ENCODE data around the gene LAMA3.

Gene LAMA3

DNA sequence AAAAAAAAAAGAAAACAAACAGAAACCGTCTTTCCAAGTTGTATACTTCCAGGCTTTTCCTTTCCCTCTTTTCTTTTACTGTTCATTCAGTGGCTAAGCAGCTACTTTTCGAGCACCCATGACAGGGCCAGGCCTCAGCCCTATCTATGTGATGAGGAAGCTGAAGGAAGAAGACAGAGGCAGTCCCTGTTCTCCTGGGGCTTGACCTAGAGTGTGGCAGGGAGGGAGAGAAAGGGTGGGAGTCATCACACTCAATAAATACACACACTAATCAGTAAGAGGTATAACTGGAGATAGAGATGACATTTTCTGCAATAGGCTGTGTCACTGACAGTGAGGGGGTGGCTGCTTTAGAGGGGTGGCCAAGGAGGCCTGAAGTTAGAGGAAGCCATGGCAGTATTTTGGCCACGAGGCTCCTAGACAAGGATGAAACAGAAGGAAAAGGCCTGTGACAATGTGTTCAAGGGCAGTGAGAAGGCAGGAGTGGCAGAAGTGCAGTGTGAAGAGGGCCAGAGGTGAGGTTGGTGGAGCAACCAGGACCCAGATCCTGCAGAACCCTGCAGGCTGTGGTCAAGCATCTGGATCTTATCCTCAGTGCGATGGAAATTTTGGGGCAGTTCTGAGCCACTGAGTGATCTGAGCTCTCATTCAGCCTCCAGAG lies 193.5 kb downstream of the LAMA3 start:
- in situ Hi-C loops (cut with MboI; ENCODE audit: low sequenced_read_pairs, unreplicated experiment) = no loop called here
- TF ChIP-seq, protein P1, sequence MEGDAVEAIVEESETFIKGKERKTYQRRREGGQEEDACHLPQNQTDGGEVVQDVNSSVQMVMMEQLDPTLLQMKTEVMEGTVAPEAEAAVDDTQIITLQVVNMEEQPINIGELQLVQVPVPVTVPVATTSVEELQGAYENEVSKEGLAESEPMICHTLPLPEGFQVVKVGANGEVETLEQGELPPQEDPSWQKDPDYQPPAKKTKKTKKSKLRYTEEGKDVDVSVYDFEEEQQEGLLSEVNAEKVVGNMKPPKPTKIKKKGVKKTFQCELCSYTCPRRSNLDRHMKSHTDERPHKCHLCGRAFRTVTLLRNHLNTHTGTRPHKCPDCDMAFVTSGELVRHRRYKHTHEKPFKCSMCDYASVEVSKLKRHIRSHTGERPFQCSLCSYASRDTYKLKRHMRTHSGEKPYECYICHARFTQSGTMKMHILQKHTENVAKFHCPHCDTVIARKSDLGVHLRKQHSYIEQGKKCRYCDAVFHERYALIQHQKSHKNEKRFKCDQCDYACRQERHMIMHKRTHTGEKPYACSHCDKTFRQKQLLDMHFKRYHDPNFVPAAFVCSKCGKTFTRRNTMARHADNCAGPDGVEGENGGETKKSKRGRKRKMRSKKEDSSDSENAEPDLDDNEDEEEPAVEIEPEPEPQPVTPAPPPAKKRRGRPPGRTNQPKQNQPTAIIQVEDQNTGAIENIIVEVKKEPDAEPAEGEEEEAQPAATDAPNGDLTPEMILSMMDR (IDR thresholded peaks at IDR 0.05; ENCODE audit: borderline replicate concordance, control extremely low read depth, extremely low read depth, insufficient read depth, missing control alignments) = no peak
- DNase-seq (ENCODE audit: low spot score) = no peak

GRCh38 chr18:23883277-23883790 lies 194.1 kb downstream of the LAMA3 start:
- TF ChIP-seq, protein P1 (IDR thresholded peaks at IDR 0.05; ENCODE audit: borderline replicate concordance, control extremely low read depth, extremely low read depth, insufficient read depth, missing control alignments) = no peak
- in situ Hi-C loops (cut with MboI; ENCODE audit: low sequenced_read_pairs, unreplicated experiment) = no loop called here
- DNase-seq (ENCODE audit: low spot score) = no peak

- in situ Hi-C loops (cut with MboI; ENCODE audit: low sequenced_read_pairs, unreplicated experiment) = no loop called here
- TF ChIP-seq, protein P1 (IDR thresholded peaks at IDR 0.05; ENCODE audit: borderline replicate concordance, control extremely low read depth, extremely low read depth, insufficient read depth, missing control alignments) = no peak
- no peak for DNase-seq (ENCODE audit: low spot score)
Measured at GRCh38 chr18:23884681-23885375, 195.6 kb downstream of the LAMA3 start.

GRCh38 chr18:23885750-23886149 lies 196.5 kb downstream of the LAMA3 start:
- TF ChIP-seq, protein P1 (IDR thresholded peaks at IDR 0.05; ENCODE audit: borderline replicate concordance, control extremely low read depth, extremely low read depth, insufficient read depth, missing control alignments) = no peak
- DNase-seq (ENCODE audit: low spot score) = no peak
- in situ Hi-C loops (cut with MboI; ENCODE audit: low sequenced_read_pairs, unreplicated experiment) = no loop called here

- in situ Hi-C loops (cut with MboI; ENCODE audit: low sequenced_read_pairs, unreplicated experiment) = no loop called here
- TF ChIP-seq, protein P1 (IDR thresholded peaks at IDR 0.05; ENCODE audit: borderline replicate concordance, control extremely low read depth, extremely low read depth, insufficient read depth, missing control alignments) = no peak
- no peak for DNase-seq (ENCODE audit: low spot score)
Measured at GRCh38 chr18:23887035-23887434, 197.8 kb downstream of the LAMA3 start.

DNA sequence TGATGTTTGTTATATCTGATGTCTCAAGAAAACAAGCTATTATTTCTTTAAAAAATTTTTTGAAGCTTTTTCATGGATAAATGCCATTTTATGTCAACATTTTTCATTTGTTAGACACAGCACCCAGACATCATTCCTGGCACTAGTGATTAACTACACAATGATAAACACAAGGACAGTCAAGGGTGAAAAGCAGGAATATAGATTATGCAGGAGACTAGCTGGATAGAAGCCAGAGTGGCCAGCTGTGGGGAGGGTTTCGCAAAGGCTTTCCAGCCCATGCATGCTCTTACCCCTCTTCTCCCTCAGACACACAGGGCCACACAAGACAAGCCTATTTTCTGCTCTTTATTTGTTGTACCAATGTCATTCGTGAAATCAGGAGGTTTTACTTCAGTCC lies 198.2 kb downstream of the LAMA3 start:
- TF ChIP-seq, protein P1 (IDR thresholded peaks at IDR 0.05; ENCODE audit: borderline replicate concordance, control extremely low read depth, extremely low read depth, insufficient read depth, missing control alignments) = no peak
- DNase-seq (ENCODE audit: low spot score) = no peak
- in situ Hi-C loops (cut with MboI; ENCODE audit: low sequenced_read_pairs, unreplicated experiment) = no loop called here
